SK-N-SH treated with all-trans-retinoic acid at 6 μM for 48 hours (cell line): ENCODE results near the gene PAN2.

Source experiments
- ATAC-seq: fragments of 200-7000 bp; cut with Tn5 transposase; 3 replicates; pipeline ENCODE4 v1.9.1; 2020; ENCODE audit warnings: mild to moderate bottlenecking, moderate library complexity
- ARNTL ChIP-seq: fragments of 450-650 bp; formaldehyde crosslinking; IDR thresholded peaks from 2 replicates; pipeline ENCODE4 v1.5.0; 2020; ENCODE audit warnings: low read depth, mild to moderate bottlenecking, moderate library complexity, borderline replicate concordance
- BACH2 ChIP-seq: fragments of 250-450 bp; sonication (Bioruptor Pico); IDR thresholded peaks from 2 replicates; pipeline ENCODE4 v1.9.0; 2021; ENCODE audit warnings: mild to moderate bottlenecking, borderline replicate concordance
- CSDC2 ChIP-seq: fragments of 250-450 bp; sonication (Bioruptor Pico); IDR thresholded peaks from 2 replicates; pipeline ENCODE4 v1.5.0; 2020; ENCODE audit warnings: mild to moderate bottlenecking, moderate library complexity
- GLIS3 ChIP-seq: fragments of 250-450 bp; sonication (Bioruptor Pico); IDR thresholded peaks from 2 replicates; pipeline ENCODE4 v1.5.0; 2020; ENCODE audit warnings: mild to moderate bottlenecking, moderate library complexity
- OSR1 ChIP-seq: fragments of 250-450 bp; sonication (Bioruptor Pico); IDR thresholded peaks from 2 replicates; pipeline ENCODE4 v1.8.0; 2022; ENCODE audit warnings: moderate library complexity, mild to moderate bottlenecking, inconsistent platforms
- PATZ1 ChIP-seq: fragments of 250-450 bp; sonication (Bioruptor Pico); IDR thresholded peaks from 2 replicates; pipeline ENCODE4 v1.8.0; 2020; ENCODE audit warnings: mild to moderate bottlenecking, moderate library complexity, borderline replicate concordance
- PPARA ChIP-seq: fragments of 250-450 bp; sonication (Bioruptor Pico); IDR thresholded peaks from 2 replicates; pipeline ENCODE4 v1.5.0; 2020; ENCODE audit warnings: mild to moderate bottlenecking, borderline replicate concordance
- RARB ChIP-seq: fragments of 250-450 bp; sonication (Bioruptor Pico); IDR thresholded peaks from 2 replicates; pipeline ENCODE4 v1.8.0; 2021; ENCODE audit warnings: mild to moderate bottlenecking, moderate library complexity
- SNAI2 ChIP-seq: fragments of 250-450 bp; sonication (Bioruptor Pico); IDR thresholded peaks from 2 replicates; pipeline ENCODE4 v1.5.0; 2020; ENCODE audit warnings: mild to moderate bottlenecking, moderate library complexity
- TCF4 ChIP-seq: fragments of 250-450 bp; sonication (Bioruptor Pico); IDR thresholded peaks from 2 replicates; pipeline ENCODE4 v1.8.0; 2021; ENCODE audit warnings: mild to moderate bottlenecking, moderate library complexity, borderline replicate concordance
- TOX ChIP-seq: fragments of 250-450 bp; sonication (Bioruptor Pico); IDR thresholded peaks from 2 replicates; pipeline ENCODE4 v1.8.0; 2021; ENCODE audit warnings: mild to moderate bottlenecking, moderate library complexity, borderline replicate concordance
- ZC3H10 ChIP-seq: fragments of 250-450 bp; sonication (Bioruptor Pico); IDR thresholded peaks from 2 replicates; pipeline ENCODE4 v1.5.1; 2021; ENCODE audit warnings: mild to moderate bottlenecking, moderate library complexity
- ZFP3 ChIP-seq: fragments of 250-450 bp; sonication (Bioruptor Pico); IDR thresholded peaks from 2 replicates; pipeline ENCODE4 v1.5.0; 2020; ENCODE audit warnings: mild to moderate bottlenecking, moderate library complexity
- ZFP30 ChIP-seq: fragments of 450-650 bp; formaldehyde crosslinking; IDR thresholded peaks from 2 replicates; pipeline ENCODE4 v1.5.0; 2022; ENCODE audit warnings: mild to moderate bottlenecking, moderate library complexity
- ZNF565 ChIP-seq: fragments of 450-650 bp; formaldehyde crosslinking; conservative IDR thresholded peaks from 2 replicates; pipeline ENCODE4 v1.5.0; 2020; ENCODE audit warnings: low read depth, mild to moderate bottlenecking, moderate library complexity
- ZNF70 ChIP-seq: fragments of 450-650 bp; formaldehyde crosslinking; IDR thresholded peaks from 2 replicates; pipeline ENCODE4 v1.5.0; 2020; ENCODE audit warnings: mild to moderate bottlenecking, moderate library complexity
- ZNF8 ChIP-seq: fragments of 450-650 bp; formaldehyde crosslinking; IDR thresholded peaks from 2 replicates; pipeline ENCODE4 v1.5.0; 2020; ENCODE audit warnings: mild to moderate bottlenecking, moderate library complexity
- TF ChIP-seq, protein P1 (sequence below): fragments of 250-450 bp; sonication (Bioruptor Pico); IDR thresholded peaks from 2 replicates; pipeline ENCODE4 v1.5.0; 2020; ENCODE audit warnings: mild to moderate bottlenecking, moderate library complexity
- TF ChIP-seq, protein P2 (sequence below): fragments of 250-450 bp; sonication (Bioruptor Pico); IDR thresholded peaks from 2 replicates; pipeline ENCODE4 v1.5.1; 2020; ENCODE audit warnings: low read depth, mild to moderate bottlenecking, moderate library complexity

PAN2 gene

GRCh38 chr12:56333679-56334489 lies at the start of gene PAN2:
PAN2 (minus strand) TSS chr12:56334000; CDS start chr12:56333094, 906 bp downstream.
- TF ChIP-seq PATZ1 (CRISPR knock-in tag) (peak; percentile 67; the same call in 1 of the 2 replicates), ZC3H10 (no peak)
- peak; percentile 100 for ATAC-seq

DNA sequence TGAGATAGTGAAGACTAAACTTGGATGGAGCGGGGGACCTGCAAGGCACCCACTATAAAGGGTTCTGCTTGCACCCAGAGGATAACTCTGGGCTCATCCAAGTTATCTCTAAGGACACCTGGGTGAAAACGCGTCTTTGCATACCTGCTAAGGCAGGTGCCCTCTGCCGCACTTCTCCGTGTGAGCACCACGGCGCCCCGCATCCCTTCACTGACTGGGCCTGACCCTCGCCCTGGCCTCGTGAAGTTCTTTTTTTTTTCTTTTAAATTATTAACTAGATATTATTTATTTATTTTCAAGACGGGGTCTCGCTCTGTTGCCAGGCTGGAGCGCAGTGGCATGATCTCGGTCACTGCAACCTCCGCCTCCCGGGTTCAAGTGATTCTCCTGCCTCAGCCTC lies 48.8 kb upstream of the PAN2 start:
- ATAC-seq = no peak
- TF ChIP-seq TOX (no peak), BACH2 (CRISPR knock-in tag) (no peak), CSDC2 (CRISPR knock-in tag) (no peak), PATZ1 (CRISPR knock-in tag) (no peak), RARB (CRISPR knock-in tag) (no peak), PPARA (CRISPR knock-in tag) (no peak), ZNF70 (CRISPR knock-in tag) (no peak), OSR1 (CRISPR knock-in tag) (no peak), TCF4 (CRISPR knock-in tag) (no peak), ARNTL (no peak), ZNF8 (no peak), SNAI2 (CRISPR knock-in tag) (no peak)
- TF ChIP-seq, protein P1, sequence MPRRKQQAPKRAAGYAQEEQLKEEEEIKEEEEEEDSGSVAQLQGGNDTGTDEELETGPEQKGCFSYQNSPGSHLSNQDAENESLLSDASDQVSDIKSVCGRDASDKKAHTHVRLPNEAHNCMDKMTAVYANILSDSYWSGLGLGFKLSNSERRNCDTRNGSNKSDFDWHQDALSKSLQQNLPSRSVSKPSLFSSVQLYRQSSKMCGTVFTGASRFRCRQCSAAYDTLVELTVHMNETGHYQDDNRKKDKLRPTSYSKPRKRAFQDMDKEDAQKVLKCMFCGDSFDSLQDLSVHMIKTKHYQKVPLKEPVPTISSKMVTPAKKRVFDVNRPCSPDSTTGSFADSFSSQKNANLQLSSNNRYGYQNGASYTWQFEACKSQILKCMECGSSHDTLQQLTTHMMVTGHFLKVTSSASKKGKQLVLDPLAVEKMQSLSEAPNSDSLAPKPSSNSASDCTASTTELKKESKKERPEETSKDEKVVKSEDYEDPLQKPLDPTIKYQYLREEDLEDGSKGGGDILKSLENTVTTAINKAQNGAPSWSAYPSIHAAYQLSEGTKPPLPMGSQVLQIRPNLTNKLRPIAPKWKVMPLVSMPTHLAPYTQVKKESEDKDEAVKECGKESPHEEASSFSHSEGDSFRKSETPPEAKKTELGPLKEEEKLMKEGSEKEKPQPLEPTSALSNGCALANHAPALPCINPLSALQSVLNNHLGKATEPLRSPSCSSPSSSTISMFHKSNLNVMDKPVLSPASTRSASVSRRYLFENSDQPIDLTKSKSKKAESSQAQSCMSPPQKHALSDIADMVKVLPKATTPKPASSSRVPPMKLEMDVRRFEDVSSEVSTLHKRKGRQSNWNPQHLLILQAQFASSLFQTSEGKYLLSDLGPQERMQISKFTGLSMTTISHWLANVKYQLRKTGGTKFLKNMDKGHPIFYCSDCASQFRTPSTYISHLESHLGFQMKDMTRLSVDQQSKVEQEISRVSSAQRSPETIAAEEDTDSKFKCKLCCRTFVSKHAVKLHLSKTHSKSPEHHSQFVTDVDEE (CRISPR knock-in tag) = no peak
- TF ChIP-seq, protein P2, sequence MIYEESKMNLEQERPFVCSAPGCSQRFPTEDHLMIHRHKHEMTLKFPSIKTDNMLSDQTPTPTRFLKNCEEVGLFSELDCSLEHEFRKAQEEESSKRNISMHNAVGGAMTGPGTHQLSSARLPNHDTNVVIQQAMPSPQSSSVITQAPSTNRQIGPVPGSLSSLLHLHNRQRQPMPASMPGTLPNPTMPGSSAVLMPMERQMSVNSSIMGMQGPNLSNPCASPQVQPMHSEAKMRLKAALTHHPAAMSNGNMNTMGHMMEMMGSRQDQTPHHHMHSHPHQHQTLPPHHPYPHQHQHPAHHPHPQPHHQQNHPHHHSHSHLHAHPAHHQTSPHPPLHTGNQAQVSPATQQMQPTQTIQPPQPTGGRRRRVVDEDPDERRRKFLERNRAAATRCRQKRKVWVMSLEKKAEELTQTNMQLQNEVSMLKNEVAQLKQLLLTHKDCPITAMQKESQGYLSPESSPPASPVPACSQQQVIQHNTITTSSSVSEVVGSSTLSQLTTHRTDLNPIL = no peak
- TF ChIP-seq, all 23 proteins: peak for 0

- no peak for ATAC-seq
- TF ChIP-seq ZNF565 (CRISPR knock-in tag) (no peak), PPARA (CRISPR knock-in tag) (no peak), ZFP30 (CRISPR knock-in tag) (no peak), RARB (CRISPR knock-in tag) (no peak), ZFP3 (CRISPR knock-in tag) (no peak), BACH2 (CRISPR knock-in tag) (no peak), OSR1 (CRISPR knock-in tag) (no peak), GLIS3 (CRISPR knock-in tag) (no peak), PATZ1 (CRISPR knock-in tag) (no peak)
- TF ChIP-seq, protein P1 (CRISPR knock-in tag) = no peak
- TF ChIP-seq, protein P2 = no peak
- TF ChIP-seq, all 23 proteins: peak for 0
These were observed 44.2 kb upstream of the PAN2 start for GRCh38 chr12:56377989-56378316.
